Measurements from ENCODE around the gene DOCK9.

GRCh38 chr13:98752467-98753290, 225.2 kb downstream of the DOCK9 start, which contains the start of gene SLC15A1:
- TF ChIP-seq ZNF589 (CRISPR knock-in tag; IDR thresholded peaks at IDR 0.05; ENCODE audit: low read depth) = no peak
- TF ChIP-seq ATF2 (CRISPR knock-in tag; IDR thresholded peaks at IDR 0.05) = no peak
- no peak for TF ChIP-seq MTA2 (IDR thresholded peaks at IDR 0.05; ENCODE audit: low read depth)

Data from K562 (cell line).